H54 (cell line): ENCODE results near the gene KCNAB1.
"Not testable (repeated sequence)": the region's sequence is repeated elsewhere in the genome, so short reads cannot be mapped to it uniquely, and the experiment has no call there.

Experiments used
- DNase-seq: peaks from one replicate; pipeline ENCODE4 v3.0.0; 2011; ENCODE audit warnings: low spot score, mixed read lengths; ENCODE audit not compliant: insufficient read length
- FAIRE-seq: peaks from 3 replicates; lab custom pipeline; 2011; peaks lifted over from hg19 to GRCh38; lab: Jason Lieb, UNC
- POLR2A ChIP-seq: IDR thresholded peaks from 2 replicates; pipeline ENCODE4 v1.6.1; 2011; ENCODE audit warnings: low read depth, mild to moderate bottlenecking, low read length

KCNAB1 gene

GRCh38 chr3:156120528-156121251 is at the start of gene KCNAB1:
Gene KCNAB1, plus strand, starts transcription at chr3:156120578.
- FAIRE-seq (no peak), DNase-seq (no peak)
- TF ChIP-seq POLR2A, result no peak

GRCh38 chr3:156071031-156071430 is 49.3 kb upstream of the KCNAB1 start:
- DNase-seq (no peak), FAIRE-seq (no peak)
- no peak for TF ChIP-seq POLR2A

GRCh38 chr3:156072950-156073657 is 47.3 kb upstream of the KCNAB1 start:
- not testable (repeated sequence) for DNase-seq, FAIRE-seq

GRCh38 chr3:156090126-156090525 is 30.3 kb upstream of the KCNAB1 start:
- DNase-seq (no peak), FAIRE-seq (no peak)
- TF ChIP-seq POLR2A, result no peak

- no peak for DNase-seq
- no peak for TF ChIP-seq POLR2A
- no peak for FAIRE-seq
These were observed 26.4 kb upstream of the KCNAB1 start for GRCh38 chr3:156093964-156094363.

GRCh38 chr3:156094391-156094790 is 26.0 kb upstream of the KCNAB1 start:
- TF ChIP-seq POLR2A, result no peak
- DNase-seq, result no peak
- no peak for FAIRE-seq

GRCh38 chr3:156095652-156096051 is 24.7 kb upstream of the KCNAB1 start:
- DNase-seq, FAIRE-seq: not testable (repeated sequence)

GRCh38 chr3:156098437-156099035 is 21.8 kb upstream of the KCNAB1 start:
- FAIRE-seq (no peak), DNase-seq (no peak)
- no peak for TF ChIP-seq POLR2A

GRCh38 chr3:156099348-156099747 is 21.0 kb upstream of the KCNAB1 start:
- DNase-seq, FAIRE-seq: not testable (repeated sequence)

GRCh38 chr3:156099984-156100383 is 20.4 kb upstream of the KCNAB1 start:
- DNase-seq, FAIRE-seq: not testable (repeated sequence)

GRCh38 chr3:156102267-156102931 is 18.0 kb upstream of the KCNAB1 start:
- FAIRE-seq (no peak), DNase-seq (no peak)
- no peak for TF ChIP-seq POLR2A

GRCh38 chr3:156106721-156107373 is 13.5 kb upstream of the KCNAB1 start:
- no peak for FAIRE-seq
- DNase-seq, result no peak

GRCh38 chr3:156107504-156107903 is 12.9 kb upstream of the KCNAB1 start:
- FAIRE-seq (no peak), DNase-seq (no peak)
- TF ChIP-seq POLR2A, result no peak

More at GRCh38 chr3:156106721-156107373, 13.5 kb upstream of the KCNAB1 start:
- no peak for TF ChIP-seq POLR2A

GRCh38 chr3:156108616-156109015 is 11.8 kb upstream of the KCNAB1 start:
- TF ChIP-seq POLR2A, result no peak
- FAIRE-seq (no peak), DNase-seq (no peak)
